Measurements from ENCODE around the gene ITGB5.

The ITGB5 gene

GRCh38 chr3:124887177-124887931, at the start of gene ITGB5:
ITGB5 (minus strand) TSS chr3:124887365; CDS start chr3:124887000, 365 bp downstream.
- DNase-seq, result peak; percentile 7

- no peak for DNase-seq
These were observed 48.8 kb upstream of the ITGB5 start for GRCh38 chr3:124935794-124936542.

- no peak for DNase-seq
These were observed 48.1 kb upstream of the ITGB5 start for GRCh38 chr3:124935264-124935663.

GRCh38 chr3:124934577-124934976, 47.4 kb upstream of the ITGB5 start, which contains the start of gene MUC13:
MUC13 (minus strand) TSS chr3:124934751; CDS start chr3:124934712, 39 bp downstream.
- DNase-seq, result no peak

- peak; percentile 50 for DNase-seq
These were observed 41.4 kb upstream of the ITGB5 start for GRCh38 chr3:124928333-124929202.

- DNase-seq, result no peak
These were observed 40.4 kb upstream of the ITGB5 start for GRCh38 chr3:124927574-124928045.

- no peak for DNase-seq
These were observed 39.4 kb upstream of the ITGB5 start for GRCh38 chr3:124926426-124927101.

- DNase-seq, result no peak
These were observed 37.6 kb upstream of the ITGB5 start for GRCh38 chr3:124924741-124925140.

- no peak for DNase-seq
These were observed 36.7 kb upstream of the ITGB5 start for GRCh38 chr3:124923833-124924232.

- DNase-seq, result no peak
These were observed 33.6 kb upstream of the ITGB5 start for GRCh38 chr3:124920718-124921117.

- no peak for DNase-seq
These were observed 32.6 kb upstream of the ITGB5 start for GRCh38 chr3:124919756-124920155.

GRCh38 chr3:124918524-124918923, 31.4 kb upstream of the ITGB5 start:
- no peak for DNase-seq

- no peak for DNase-seq
These were observed 29.8 kb upstream of the ITGB5 start for GRCh38 chr3:124916837-124917409.

GRCh38 chr3:124915254-124915653, 28.1 kb upstream of the ITGB5 start:
- no peak for DNase-seq

- no peak for DNase-seq
These were observed 20.8 kb upstream of the ITGB5 start for GRCh38 chr3:124907957-124908356.

GRCh38 chr3:124904835-124905492, 17.8 kb upstream of the ITGB5 start:
- DNase-seq, result no peak

GRCh38 chr3:124903896-124904834, 17.0 kb upstream of the ITGB5 start:
- no peak for DNase-seq

GRCh38 chr3:124896824-124897526, 9.8 kb upstream of the ITGB5 start:
- no peak for DNase-seq

GRCh38 chr3:124895756-124896155, 8.6 kb upstream of the ITGB5 start:
- no peak for DNase-seq

GRCh38 chr3:124893526-124893925, 6.4 kb upstream of the ITGB5 start:
- DNase-seq, result no peak
